ENCODE data around the gene MAN2B2.
"Not testable (repeated sequence)": the region's sequence is repeated elsewhere in the genome, so short reads cannot be mapped to it uniquely, and the experiment has no call there.

The MAN2B2 gene

DNA sequence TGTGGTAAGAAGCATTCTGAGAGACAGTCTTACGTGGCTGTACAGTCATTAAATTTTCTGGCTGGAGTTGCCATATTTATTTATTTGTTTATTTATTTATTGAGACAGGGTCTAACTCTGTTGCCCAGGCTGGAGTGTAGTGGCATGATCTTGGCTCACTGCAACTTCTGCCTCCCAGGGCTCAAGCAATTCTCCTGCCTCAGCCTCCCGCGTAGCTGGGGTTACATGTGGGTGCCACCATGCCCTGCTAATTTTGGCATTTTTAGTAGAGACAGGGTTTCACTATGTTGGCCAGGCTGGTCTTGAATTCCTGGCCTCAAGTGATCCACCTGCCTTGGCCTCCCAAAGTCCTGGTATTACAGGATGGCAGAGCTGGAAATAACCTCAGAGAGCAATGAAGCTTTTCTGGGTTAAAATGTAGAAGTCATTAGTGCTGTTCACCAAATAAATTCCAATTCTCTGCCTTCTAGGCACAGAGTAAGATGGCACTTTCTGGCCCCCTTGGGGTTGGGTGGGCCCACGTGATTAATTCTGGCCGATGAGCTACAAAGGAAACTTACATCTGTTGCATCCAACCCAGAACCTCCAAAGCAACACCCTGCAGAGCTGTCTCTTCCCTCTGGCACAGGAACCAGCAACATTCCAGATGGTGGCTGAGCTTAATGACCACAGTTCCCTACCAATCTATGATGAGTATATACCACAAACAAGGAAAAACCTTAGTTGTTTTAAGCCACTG lies 70.0 kb downstream of the MAN2B2 start:
- no peak for DNase-seq

DNA sequence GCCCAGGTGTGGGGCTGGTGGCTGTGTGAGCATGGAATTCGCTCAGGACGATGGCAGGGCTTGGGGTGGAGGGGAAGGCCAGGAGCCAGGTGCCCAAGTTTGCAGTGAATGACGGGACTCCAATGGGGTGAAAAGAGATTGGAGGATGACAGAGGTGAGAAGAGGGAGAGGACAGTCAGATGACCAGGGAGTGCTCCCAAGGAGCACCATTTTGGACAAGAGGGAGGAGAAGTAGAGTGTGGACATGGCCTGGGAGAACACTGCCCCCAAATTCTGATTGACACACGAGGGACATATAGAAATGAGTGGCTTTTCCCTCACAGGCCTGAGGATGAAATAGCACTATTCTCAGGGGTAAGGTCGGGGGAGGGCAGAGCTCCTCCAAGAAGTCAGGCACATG lies 72.2 kb downstream of the MAN2B2 start:
- no peak for DNase-seq

DNA sequence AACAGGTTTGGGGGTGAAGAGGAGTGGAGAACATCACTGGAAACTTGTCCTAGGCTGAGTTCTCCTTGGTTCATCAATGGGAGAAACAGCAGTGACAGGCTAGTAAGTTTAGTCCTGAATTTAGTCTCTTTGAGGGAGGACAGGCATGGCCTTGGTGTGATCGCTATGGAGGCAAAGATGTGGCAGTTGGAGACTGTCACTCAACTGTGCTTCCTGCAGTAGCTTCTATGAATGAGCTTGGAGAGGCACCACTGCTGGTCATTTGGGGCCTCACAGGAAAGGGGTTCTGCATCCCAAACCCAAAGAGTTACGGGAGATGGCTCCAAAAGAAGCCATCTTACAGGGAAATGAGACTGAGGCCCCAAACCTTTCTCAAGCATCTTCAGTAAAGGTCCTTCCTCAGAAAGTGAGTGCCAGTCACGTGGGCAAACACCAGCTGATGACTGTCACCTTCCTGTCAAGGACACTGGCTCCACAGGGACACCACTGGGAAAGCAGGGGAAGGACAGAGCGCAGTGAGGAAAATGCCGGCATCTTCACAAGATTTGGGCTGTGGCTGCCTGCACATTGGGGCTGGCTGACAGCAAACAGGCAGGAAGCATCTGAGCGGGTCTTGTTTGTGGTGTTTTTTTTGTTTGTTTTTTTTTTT lies 72.7 kb downstream of the MAN2B2 start:
- DNase-seq: no peak

DNA sequence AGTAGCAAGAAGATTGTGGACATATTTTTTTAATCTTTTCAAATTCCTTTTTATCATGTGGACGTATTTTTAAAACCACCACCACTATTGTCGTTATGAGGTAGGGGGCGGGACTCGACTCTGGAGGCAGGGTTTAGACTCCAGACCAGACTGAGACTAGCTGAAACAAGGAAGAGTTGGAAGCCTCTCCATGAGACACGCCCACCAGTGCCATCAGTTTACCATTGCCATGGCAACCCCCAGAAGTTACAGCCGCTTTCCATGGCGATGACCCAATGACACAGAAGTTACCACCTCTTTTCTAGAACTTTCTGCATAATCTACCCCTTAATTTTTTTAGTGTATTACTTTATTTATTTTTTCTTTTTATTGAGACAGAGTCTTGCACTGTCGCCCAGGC lies 74.2 kb downstream of the MAN2B2 start:
- no peak for DNase-seq

DNA sequence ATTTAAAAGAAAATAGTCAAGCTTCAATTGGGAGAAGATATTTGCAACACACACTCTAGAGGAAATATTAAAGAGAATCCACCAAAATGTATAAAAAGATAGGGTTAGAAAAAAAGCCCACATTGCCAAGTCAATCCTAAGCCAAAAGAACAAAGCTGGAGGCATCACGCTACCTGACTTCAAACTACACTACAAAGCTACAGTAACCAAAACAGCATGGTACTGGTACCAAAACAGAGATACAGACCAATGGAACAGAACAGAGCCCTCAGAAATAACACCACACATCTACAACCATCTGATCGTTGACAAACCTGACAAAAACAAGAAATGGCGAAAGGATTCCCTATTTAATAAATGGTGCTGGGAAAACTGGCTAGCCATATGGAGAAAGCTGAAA lies 79.2 kb downstream of the MAN2B2 start:
- DNase-seq: not testable (repeated sequence)

DNA sequence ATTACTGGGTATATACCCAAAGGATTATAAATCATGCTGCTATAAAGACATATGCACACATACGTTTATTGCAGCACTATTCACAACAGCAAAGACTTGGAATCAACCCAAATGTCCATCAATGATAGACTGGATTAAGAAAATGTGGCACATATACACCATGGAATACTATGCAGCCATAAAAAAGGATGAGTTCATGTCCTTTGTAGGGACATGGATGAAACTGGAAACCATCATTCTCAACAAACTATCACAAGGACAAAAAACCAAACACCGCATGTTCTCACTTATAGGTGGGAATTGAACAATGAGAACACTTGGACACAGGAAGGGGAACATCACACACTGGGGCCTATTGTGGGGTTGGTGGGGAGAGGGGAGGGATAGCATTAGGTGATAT lies 80.3 kb downstream of the MAN2B2 start:
- not testable (repeated sequence) for DNase-seq

DNA sequence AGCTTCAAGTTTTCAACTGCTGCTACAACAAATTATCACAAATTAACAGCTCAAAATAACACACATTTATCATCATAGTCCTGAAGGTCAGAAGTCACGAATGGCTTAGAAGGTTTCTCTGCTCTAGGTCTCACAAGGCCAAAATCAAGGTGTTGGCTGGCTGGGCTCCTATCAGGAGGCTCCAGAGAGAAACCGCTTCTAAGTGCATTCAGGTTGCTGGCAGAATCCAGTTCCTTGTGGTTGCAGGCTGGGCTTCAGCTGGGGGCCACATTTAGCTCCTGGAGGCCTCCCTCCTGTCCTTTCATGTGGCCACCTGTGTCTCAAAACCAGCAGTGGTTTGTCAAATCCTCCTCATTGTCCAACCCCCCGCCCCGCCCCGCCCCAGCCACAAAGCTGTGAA lies 80.9 kb downstream of the MAN2B2 start:
- DNase-seq: no peak

DNA sequence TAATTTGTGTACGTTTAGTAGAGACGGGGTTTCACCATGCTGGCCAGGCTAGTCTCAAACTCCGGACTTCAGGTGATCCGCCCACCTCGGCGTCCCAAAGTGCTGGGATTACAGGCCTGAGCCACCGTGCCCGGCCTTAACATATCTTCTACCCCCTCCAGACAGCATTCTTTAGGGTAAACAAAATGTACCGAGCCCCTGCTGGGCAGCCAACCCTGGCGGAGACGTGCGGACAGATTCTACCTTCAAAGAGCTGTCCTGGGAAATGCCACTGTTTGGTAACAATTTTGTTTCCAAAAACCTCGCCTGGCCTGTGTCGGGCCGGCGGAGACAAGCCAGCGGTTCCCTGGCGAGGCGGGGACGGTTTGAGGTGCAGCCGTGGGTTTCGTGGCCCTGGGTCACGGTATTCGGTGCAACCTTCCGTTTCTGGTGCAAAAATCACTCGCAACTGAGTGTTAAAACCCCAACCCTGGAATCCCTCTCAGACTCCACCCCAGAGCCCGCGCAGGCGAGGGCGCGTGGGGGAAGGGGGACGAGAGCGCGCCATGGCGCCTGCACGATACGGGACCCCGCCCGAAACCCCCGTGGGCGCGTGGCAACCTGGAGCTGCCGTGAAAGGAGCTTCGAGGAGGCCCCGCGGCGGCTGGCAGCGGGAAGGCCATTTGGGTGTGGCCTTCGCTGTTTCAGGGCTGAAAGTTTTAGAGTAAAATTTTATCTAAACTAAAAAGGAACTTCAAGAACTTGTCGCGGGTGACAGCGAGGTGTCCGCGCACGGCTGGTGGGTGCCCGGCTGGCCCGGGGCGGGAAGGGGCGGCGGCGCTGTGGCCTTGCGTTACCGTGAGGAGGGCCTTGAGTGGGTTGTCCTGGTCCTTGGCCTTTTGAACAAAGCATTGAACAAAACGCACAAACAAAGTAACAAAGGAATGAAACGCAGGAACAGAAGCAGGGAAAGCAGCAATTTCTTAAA lies 82.5 kb downstream of the MAN2B2 start:
- no peak for DNase-seq

DNA sequence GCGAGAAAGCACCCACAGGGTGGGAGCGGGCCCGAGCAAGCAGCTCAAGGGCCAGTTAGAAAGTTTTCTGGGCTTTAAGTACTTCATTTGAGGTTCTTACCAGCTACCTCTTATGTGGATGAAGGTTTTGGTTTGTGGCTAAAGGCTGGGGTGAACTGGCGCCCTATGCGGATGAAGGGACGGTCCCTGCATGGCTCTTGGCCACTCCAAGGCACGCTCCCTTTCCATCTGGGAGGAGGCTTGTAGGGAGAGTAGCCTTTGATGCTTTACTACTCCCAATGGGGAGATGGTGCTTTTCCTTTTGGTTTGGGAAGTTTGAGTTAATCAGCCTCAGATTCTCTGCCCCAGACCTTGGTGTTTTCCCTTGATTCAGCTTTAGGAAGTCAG lies 83.2 kb downstream of the MAN2B2 start:
- DNase-seq: no peak

DNA sequence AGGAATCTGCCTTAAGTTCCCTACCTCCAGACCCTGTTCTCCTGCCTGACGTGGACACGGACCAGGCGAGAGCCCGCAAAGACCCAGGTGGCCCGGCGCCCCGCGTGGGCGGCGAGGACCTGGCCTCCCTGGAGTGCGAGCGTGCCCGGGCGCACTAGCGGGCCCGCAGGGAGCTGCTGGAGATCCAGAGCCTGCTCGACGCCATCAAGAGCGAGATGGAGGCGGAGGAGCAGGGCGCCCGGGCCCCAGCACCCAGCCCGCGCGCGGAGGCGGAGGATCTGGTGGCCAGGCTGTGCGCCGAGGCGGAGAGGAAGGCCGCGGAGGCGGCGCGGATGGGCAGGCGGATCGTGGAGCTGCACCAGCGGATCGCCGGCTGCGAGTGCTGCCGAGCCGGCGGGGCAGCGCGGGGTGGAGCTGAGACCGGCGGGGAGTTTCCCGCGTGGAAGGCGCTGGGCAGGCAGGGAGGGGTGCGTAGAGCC lies 83.6 kb downstream of the MAN2B2 start:
- peak; percentile 38 for DNase-seq

DNA sequence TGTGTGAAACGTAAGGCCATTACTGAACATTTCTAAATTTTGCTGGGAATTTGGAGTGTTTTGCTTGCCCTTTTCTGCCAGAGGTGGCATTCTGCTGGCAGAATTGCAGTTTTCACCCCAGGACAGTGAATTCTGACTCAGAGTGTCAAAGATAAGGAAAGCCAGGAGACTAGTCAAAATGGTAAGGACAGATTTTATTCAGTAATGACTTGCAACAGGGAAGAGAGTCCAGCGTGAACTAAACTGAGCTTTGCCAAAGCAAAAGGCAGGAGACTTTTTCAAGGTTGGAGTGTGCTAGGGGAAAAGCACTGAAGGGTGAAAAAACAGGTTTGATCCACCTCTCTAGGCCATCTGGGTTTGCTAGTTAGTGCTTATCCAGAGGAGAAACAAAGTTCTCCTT lies 84.9 kb downstream of the MAN2B2 start:
- DNase-seq: no peak

DNA sequence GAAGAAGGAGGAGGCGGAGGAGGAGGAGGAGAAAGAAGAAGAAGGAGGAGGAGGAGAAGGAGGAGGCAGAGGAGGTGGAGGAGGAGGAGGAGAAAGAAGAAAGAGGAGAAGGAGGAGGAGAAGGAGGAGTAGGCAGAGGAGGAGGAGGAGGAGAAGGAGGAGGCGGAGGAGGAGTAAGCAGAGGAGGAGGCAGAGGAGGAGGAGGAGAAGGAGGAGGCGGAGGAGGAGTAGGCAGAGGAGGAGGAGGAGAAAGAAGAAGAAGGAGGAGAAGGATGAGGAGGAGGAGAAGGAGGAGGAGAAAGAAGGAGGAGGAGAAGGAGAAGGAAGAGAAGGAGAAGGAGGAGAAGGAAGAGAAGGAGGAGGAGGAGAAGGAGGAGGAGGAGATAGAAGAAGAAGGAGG lies 85.4 kb downstream of the MAN2B2 start:
- no peak for DNase-seq

DNA sequence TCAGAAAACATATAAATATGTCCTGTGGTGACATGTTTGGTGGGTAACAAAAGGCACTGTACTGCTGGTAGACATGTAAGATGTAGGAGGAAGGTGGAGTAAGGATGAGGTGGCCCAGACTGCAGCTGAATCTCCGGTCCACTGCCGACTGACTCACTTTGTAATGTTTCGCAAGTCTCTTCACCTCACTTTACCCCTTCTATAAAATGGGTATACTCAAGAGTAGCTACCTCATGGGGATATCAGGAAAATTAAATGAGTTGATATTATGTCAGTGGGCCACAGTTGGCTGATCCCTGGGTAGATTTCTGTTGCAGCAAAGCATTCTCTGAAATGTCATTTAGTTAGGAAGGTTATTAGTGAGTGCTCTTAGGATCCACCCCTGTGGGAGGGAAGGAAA lies 87.6 kb downstream of the MAN2B2 start:
- DNase-seq: no peak

DNA sequence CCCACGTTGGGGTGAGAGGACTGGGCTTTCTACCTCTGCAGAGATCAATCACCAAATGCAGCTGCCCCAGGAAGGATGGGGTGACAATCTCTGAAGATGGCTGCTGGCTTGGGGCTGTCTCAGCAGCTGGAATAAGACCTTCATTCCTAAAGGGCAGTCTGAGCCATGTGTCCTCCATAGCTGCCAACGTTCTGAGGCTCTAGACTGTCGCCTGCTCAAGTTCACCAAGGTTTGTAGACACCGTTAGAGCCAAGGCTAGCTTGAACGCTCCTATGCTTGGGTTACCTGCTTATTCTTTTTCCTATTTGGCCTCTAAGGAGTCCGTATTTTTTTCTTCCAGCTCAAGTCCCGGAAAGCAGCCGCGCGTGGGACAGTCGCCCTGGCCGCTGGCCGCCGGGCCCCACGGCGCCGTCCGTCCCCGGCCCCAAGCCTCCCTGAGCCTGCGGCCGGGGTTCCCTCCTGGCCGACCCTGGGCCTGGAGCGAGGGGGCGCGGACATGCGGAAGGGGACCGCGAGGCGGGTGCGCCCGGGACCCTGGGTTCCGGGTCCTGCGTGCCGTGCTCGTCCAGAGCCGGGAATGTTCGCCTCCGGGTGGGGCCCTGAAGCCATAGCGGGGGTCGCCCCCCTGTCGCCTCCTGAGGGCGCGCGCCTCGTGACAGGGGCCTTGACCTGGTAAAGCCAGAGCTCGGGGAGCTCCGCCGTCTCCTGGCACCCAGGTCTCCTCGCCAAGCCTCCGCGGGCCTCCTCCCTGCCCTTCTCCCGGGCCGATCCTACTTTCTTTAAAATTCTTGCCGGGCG lies 88.8 kb downstream of the MAN2B2 start:
- no peak for DNase-seq

DNA sequence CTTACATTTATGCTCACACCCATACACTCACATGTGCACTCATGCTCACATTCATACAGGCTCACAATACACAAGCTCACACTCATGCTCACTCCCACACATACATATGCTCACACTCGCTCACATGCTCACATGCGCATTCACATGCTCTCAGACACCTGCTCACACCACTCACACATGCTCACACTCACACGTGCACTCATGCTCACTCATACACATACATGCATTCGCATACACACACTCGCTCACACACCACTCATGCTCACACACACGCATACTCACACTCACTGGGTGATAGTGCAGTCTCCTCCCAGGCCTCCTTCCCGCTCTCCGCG lies 90.3 kb downstream of the MAN2B2 start:
- no peak for DNase-seq

DNA sequence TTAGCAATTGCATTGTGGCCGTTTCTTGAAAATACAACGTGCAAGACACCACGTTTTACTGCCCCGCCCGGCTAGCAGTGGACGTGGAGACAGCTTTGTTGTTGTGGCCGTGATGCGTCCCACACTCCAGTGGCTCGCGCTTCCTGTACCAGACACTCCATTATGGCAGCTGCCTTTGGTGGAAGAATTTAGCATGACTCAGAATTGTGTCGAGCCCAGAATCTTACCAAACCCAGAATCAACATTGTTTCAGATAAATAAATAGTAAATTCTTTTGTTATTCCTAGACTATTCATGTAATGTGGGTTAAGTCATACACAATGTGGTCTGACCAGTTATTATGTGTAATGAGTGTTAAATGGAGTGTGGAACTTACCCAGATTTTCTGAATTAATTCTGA lies 93.4 kb downstream of the MAN2B2 start:
- peak; percentile 71 for DNase-seq

DNA sequence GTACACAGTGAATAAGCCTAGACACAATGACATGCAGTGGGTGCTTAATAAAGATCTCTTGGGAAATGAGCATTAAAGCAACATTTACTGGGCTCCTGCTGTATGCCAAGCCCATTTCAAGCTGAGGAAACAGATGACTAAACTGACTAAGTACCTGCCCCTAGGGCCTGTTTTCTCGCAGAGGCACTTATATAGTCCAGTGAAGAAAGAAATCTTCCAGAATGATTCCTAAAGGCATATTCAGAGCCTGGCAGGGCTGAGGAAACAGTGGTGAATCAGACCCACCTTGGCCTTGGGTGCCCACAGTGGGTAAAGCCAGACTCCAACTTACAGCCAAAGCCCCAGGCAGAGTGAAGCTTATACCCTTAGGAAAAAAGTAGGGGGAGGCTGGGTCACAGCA lies 96.7 kb downstream of the MAN2B2 start:
- no peak for DNase-seq

DNA sequence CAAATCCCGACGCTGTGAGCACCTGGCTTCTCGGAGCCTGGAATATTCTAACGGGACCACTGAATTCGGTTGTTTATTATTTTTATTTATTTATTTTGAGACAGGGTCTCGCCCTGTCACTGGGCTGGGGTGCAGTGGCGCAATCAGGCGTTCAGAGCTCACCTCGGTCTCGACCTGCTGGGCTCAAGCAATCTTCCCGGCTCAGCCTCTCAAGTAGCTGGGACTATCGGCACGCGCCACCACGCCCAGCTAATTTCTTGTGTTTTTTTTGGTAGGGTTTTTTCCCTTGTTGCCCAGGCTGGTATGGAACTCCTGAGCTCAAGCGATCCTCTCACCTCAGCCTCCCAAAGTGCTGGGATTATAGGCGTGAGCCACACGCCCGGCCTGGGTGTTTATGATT lies 97.1 kb downstream of the MAN2B2 start:
- DNase-seq: no peak

DNA sequence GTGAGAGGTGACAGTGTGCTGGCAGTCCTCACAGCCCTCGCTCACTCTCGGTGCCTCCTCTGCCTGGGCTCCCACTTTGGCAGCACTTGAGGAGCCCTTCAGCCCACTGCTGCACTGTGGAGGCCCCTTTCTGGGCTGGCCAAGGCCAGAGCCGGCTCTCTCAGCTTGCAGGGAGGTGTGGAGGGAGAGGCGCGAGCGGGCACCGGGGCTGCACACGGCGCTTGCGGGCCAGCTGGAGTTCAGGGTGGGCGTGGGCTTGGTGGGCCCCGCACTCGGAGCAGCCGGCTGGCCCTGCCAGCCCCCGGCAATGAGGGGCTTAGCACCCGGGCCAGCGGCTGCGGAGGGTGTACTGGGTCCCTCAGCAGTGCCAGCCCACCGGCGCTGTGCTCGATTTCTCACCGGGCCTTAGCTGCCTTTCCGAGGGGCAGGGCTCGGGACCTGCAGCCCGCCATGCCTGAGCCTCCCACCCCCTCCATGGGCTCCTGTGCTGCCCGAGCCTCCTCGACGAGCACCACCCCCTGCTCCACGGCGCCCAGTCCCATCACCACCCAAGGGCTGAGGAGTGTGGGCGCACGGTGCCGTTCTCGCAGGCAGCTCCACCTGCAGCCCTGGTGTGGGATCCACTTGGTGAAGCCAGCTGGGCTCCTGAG lies 97.7 kb downstream of the MAN2B2 start:
- DNase-seq: not testable (repeated sequence)

All from fibroblast of skin of scalp (primary cell).